Measurements from ENCODE around the gene PCDHGB3.
"Not testable (repeated sequence)": the region's sequence is repeated elsewhere in the genome, so short reads cannot be mapped to it uniquely, and the experiment has no call there.

- not testable (repeated sequence) for TF ChIP-seq EZH2phosphoT487 (IDR thresholded peaks at IDR 0.05; ENCODE audit: low read length); EZH2 (optimal IDR thresholded peaks at IDR 0.05; ENCODE audit: low read depth, low read length)
- TF ChIP-seq CTCF (IDR thresholded peaks at IDR 0.05; ENCODE audit: low read length) = peak; percentile 69
These were observed 47.6 kb downstream of the PCDHGB3 start, which contains the start of gene PCDHGB7 for GRCh38 chr5:141417494-141418172.

Data from MM.1S (cell line).